GM23248 (cell line): ENCODE measurements around the gene TRIM26.

Experiments
- EZH2 ChIP-seq: fragments of 200-600 bp; sonication (generic); IDR thresholded peaks from 2 replicates; pipeline ENCODE4 v1.6.1; 2018; ENCODE audit warnings: antibody characterized with exemption, mild to moderate bottlenecking; ENCODE audit not compliant: insufficient read depth, poor library complexity, severe bottlenecking
- EZH2phosphoT487 ChIP-seq: fragments of 200-600 bp; sonication (generic); IDR thresholded peaks from 2 replicates; pipeline ENCODE4 v1.6.1; 2018; ENCODE audit warnings: antibody characterized with exemption, moderate library complexity, mild to moderate bottlenecking, low read depth; ENCODE audit not compliant: insufficient read depth

- no peak for TF ChIP-seq EZH2phosphoT487
- TF ChIP-seq EZH2, result no peak
Measured at GRCh38 chr6:30227763-30228487, 14.7 kb upstream of the TRIM26 start.
